Calu3 (cell line): ENCODE results near the gene DCP1A. TPM values are rescaled to one million over a fixed set of nuclear protein-coding genes. Genes with fewer than 3 reads are reported as not detected.

ENCODE experiments used
- BruUV-seq: library from RNA; stranded (reverse); fragments of 400-500 nt; replicated peaks from 2 replicates; lab custom pipeline; 2021; lab: Mats Ljungman, UMichigan
- CTCF ChIA-PET: fragments of 300-600 bp; sonication (Branson Sonifier 250); formaldehyde crosslinking; loops from one replicate; lab custom pipeline; 2022; ENCODE audit warnings: antibody characterized with exemption; lab: Charles Lee
- DNase-seq: peaks from one replicate; pipeline ENCODE4 v3.0.0; 2022
- H3K27ac Mint-ChIP-seq: one replicate; pipeline ENCODE4 v1.8.0; 2022; ENCODE audit warnings: mixed read lengths; ENCODE audit not compliant: unreplicated experiment
- H3K27me3 Mint-ChIP-seq: one replicate; pipeline ENCODE4 v1.8.0; 2022; ENCODE audit warnings: mixed read lengths; ENCODE audit not compliant: unreplicated experiment
- H3K36me3 Mint-ChIP-seq: one replicate; pipeline ENCODE4 v1.8.0; 2022; ENCODE audit warnings: mild to moderate bottlenecking, moderate library complexity, mixed read lengths; ENCODE audit not compliant: insufficient read depth, unreplicated experiment
- H3K4me1 Mint-ChIP-seq: one replicate; pipeline ENCODE4 v1.8.0; 2022; ENCODE audit warnings: mild to moderate bottlenecking, low read depth, mixed read lengths; ENCODE audit not compliant: unreplicated experiment
- H3K4me3 Mint-ChIP-seq: one replicate; pipeline ENCODE4 v1.8.0; 2022; ENCODE audit warnings: mild to moderate bottlenecking, low read depth, moderate library complexity, mixed read lengths; ENCODE audit not compliant: unreplicated experiment
- H3K9me3 Mint-ChIP-seq: one replicate; pipeline ENCODE4 v1.8.0; 2022; ENCODE audit warnings: low read depth, mixed read lengths; ENCODE audit not compliant: unreplicated experiment
- CTCF ChIP-seq: fragments of 200-600 bp; IDR thresholded peaks from one replicate; pipeline ENCODE4 v1.8.0; 2022; ENCODE audit warnings: antibody characterized with exemption; ENCODE audit not compliant: unreplicated experiment
- intact Hi-C: fragments of 100-400 bp; cut with micrococcal nuclease; formaldehyde crosslinking; loops from one replicate; pipeline ENCODE4 v1.10.0; 2022; ENCODE audit not compliant: unreplicated experiment
- total RNA-seq: library from RNA; stranded (reverse); gene quantifications from 2 replicates; pipeline ENCODE4 v1.2.3, GENCODE V29; 2022

Gene DCP1A
- total RNA-seq, 1 experiment from 2014 or later: 27.4 TPM

GRCh38 chr3:53267766-53268165, 79.6 kb downstream of the DCP1A start:
- TF ChIP-seq CTCF: no peak
- intact Hi-C loops: no loop called here
- peaks cover 16% of the 10 kb centered on the region for H3K36me3 Mint-ChIP-seq
- no peaks in the 10 kb centered on the region for H3K27me3 Mint-ChIP-seq
- CTCF ChIA-PET: interaction anchor here (0.6 kb wide), 1 partner anchor 155 kb away, joined by 4 read pairs; no protein-coding TSS in a partner anchor
- DNase-seq: no peak
- no TSS peak for BruUV-seq
- H3K4me1 Mint-ChIP-seq: peaks cover 37% of the 10 kb centered on the region
- H3K4me3 Mint-ChIP-seq: no peak overlapping the region
- no peaks in the 10 kb centered on the region for H3K9me3 Mint-ChIP-seq
- peak overlapping the region; percentile 73 for H3K27ac Mint-ChIP-seq

GRCh38 chr3:53264718-53265117, 82.6 kb downstream of the DCP1A start:
- no peak overlapping the region for H3K4me3 Mint-ChIP-seq
- BruUV-seq: no TSS peak
- H3K9me3 Mint-ChIP-seq: no peaks in the 10 kb centered on the region
- intact Hi-C loops: no loop called here
- H3K27ac Mint-ChIP-seq: no peak overlapping the region
- H3K4me1 Mint-ChIP-seq: peaks cover 39% of the 10 kb centered on the region
- TF ChIP-seq CTCF: no peak
- no peak for DNase-seq
- CTCF ChIA-PET: no interaction called here
- no peaks in the 10 kb centered on the region for H3K27me3 Mint-ChIP-seq
- H3K36me3 Mint-ChIP-seq: peaks cover 4% of the 10 kb centered on the region

- Mint-ChIP-seq H3K4me1 (peaks cover 46% of the 10 kb centered on the region), H3K27me3 (no peaks in the 10 kb centered on the region), H3K36me3 (no peaks in the 10 kb centered on the region), H3K27ac (no peak overlapping the region), H3K4me3 (no peak overlapping the region), H3K9me3 (no peaks in the 10 kb centered on the region)
- DNase-seq: no peak
- no TSS peak for BruUV-seq
- intact Hi-C loops: no loop called here
- no peak for TF ChIP-seq CTCF
- CTCF ChIA-PET: no interaction called here
Observed at GRCh38 chr3:53263907-53264306, 83.4 kb downstream of the DCP1A start.

- peaks cover 36% of the 10 kb centered on the region for H3K4me1 Mint-ChIP-seq
- intact Hi-C loops: no loop called here
- H3K36me3 Mint-ChIP-seq: no peaks in the 10 kb centered on the region
- H3K9me3 Mint-ChIP-seq: no peaks in the 10 kb centered on the region
- no peak overlapping the region for H3K27ac Mint-ChIP-seq
- BruUV-seq: no TSS peak
- no peaks in the 10 kb centered on the region for H3K27me3 Mint-ChIP-seq
- no peak for TF ChIP-seq CTCF
- CTCF ChIA-PET: interaction anchor here (0.7 kb wide), 1 partner anchor 629 kb away, joined by 3 read pairs; no protein-coding TSS in a partner anchor
- no peak for DNase-seq
- H3K4me3 Mint-ChIP-seq: no peak overlapping the region
Observed at GRCh38 chr3:53261712-53262111, 85.6 kb downstream of the DCP1A start.
